Posterior vena cava (tissue), 2 donors: ENCODE data around the gene CACNA2D3. TPM values are rescaled to one million over a fixed set of nuclear protein-coding genes. Genes with fewer than 3 reads are reported as not detected.

Experiments used
- DNase-seq: peaks from one replicate; pipeline ENCODE4 v3.0.0-alpha.2; 2020; ENCODE audit warnings: low spot score
- intact Hi-C, 2 donors: fragments of 100-400 bp; cut with DNase I; formaldehyde crosslinking; loops; one replicate each; pipeline versions ENCODE4 v1.14.1 to v1.14.2; 2022 to 2023
- total RNA-seq, 2 donors: library from RNA; stranded (reverse); fragmentation: NEBNext Ultra II Directional; extraction: Animal tissue kit (Norgen Biotek cat#: 25700); gene quantifications; one replicate each; pipeline ENCODE4 v1.2.1, GENCODE V29; 2021
- donor health status: DM: yes; HTN: yes; CAD: no.
- donor health status: DM: yes; HTN: yes; CAD: no.

CACNA2D3 gene
- total RNA-seq, 2 donors from 2014 or later = 2.0 to 4.0 TPM

- no peak for DNase-seq
- intact Hi-C loops = loop anchor here in 1 of 2 donors (10.0 kb wide), 2 partner anchors 329 to 629 kb away; partner anchors contain the start of gene WNT5A
Observed at GRCh38 chr3:54856271-54856670, 733.9 kb downstream of the CACNA2D3 start.

- intact Hi-C loops = loop anchor here in 1 of 2 donors (10.0 kb wide), 2 partner anchors 327 to 627 kb away; partner anchors contain the start of gene WNT5A
Observed at GRCh38 chr3:54857343-54857742, 735.0 kb downstream of the CACNA2D3 start.

GRCh38 chr3:54858093-54858785 lies 735.9 kb downstream of the CACNA2D3 start:
- no peak for DNase-seq
- intact Hi-C loops = loop anchor here in 1 of 2 donors (10.0 kb wide), 2 partner anchors 327 to 627 kb away; partner anchors contain the start of gene WNT5A

More at GRCh38 chr3:54857343-54857742, 735.0 kb downstream of the CACNA2D3 start:
- DNase-seq = no peak

GRCh38 chr3:54859184-54859583 lies 736.8 kb downstream of the CACNA2D3 start:
- intact Hi-C loops = loop anchor here in 1 of 2 donors (10.0 kb wide), 2 partner anchors 326 to 626 kb away; partner anchors contain the start of gene WNT5A
- DNase-seq = no peak

- intact Hi-C loops = no loop called here
- DNase-seq = peak; percentile 86
Observed at GRCh38 chr3:54861248-54862067, 739.1 kb downstream of the CACNA2D3 start.

GRCh38 chr3:54862526-54862925 lies 740.2 kb downstream of the CACNA2D3 start:
- DNase-seq = no peak
- intact Hi-C loops = no loop called here

- no peak for DNase-seq
- intact Hi-C loops = no loop called here
Observed at GRCh38 chr3:54863366-54863765, 741.0 kb downstream of the CACNA2D3 start.

GRCh38 chr3:54863786-54864185 lies 741.4 kb downstream of the CACNA2D3 start:
- no peak for DNase-seq
- intact Hi-C loops = no loop called here

GRCh38 chr3:54865316-54865715 lies 743.0 kb downstream of the CACNA2D3 start:
- no peak for DNase-seq
- intact Hi-C loops = no loop called here

- DNase-seq = no peak
- intact Hi-C loops = no loop called here
Observed at GRCh38 chr3:54866251-54866650, 743.9 kb downstream of the CACNA2D3 start.

GRCh38 chr3:54870423-54870822 lies 748.1 kb downstream of the CACNA2D3 start:
- DNase-seq = no peak
- intact Hi-C loops = no loop called here

- DNase-seq = no peak
- intact Hi-C loops = no loop called here
Observed at GRCh38 chr3:54871867-54872266, 749.5 kb downstream of the CACNA2D3 start.

- DNase-seq = no peak
- intact Hi-C loops = no loop called here
Observed at GRCh38 chr3:54873059-54874010, 751.0 kb downstream of the CACNA2D3 start.

GRCh38 chr3:54874816-54875556 lies 752.6 kb downstream of the CACNA2D3 start:
- DNase-seq = no peak
- intact Hi-C loops = no loop called here

GRCh38 chr3:54875596-54876268 lies 753.4 kb downstream of the CACNA2D3 start:
- intact Hi-C loops = no loop called here
- DNase-seq = no peak

- intact Hi-C loops = no loop called here
- DNase-seq = no peak
Observed at GRCh38 chr3:54876694-54877093, 754.3 kb downstream of the CACNA2D3 start.

- intact Hi-C loops = no loop called here
- no peak for DNase-seq
Observed at GRCh38 chr3:54877730-54878129, 755.4 kb downstream of the CACNA2D3 start.

GRCh38 chr3:54878145-54878544 lies 755.8 kb downstream of the CACNA2D3 start:
- no peak for DNase-seq
- intact Hi-C loops = no loop called here
